Measurements from ENCODE around the gene RNF213.

RNF213 gene

DNA sequence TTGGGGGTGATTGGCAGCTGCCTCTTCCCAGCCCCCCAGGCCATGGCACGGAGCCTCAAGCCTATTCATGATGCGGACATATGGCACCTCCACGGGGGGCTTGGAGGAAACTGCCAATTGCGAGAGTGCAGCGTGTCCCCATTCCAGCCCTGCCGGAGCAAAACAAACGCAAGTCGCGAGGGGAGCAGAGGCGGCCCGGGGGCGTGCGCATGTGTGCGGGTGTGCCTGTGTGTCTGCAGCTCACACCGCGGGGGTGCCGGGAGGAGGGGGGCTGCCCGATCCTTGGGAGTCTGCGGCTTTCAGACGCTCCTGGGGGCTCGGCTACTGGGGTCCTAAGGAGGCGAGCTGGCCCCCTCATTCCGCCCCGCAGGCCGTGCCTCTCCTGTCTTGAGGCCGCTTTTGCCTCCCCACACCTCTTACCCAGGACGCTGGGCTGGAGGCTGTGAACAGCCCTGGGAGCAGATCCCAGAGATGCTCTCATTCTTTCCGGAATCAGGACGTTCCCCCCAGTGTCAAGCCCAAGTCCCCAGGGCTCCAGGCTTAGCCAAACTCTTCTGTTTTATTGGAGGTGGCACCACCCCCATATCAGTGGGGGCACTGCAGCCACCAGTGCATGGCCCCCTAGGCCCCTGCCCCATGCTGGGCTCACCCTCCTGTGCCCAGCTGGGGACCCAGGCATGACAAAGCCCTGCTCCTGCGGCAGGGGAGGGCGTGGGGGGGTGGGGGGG is 183.4 kb downstream of the RNF213 start:
- no peak for DNase-seq

DNA sequence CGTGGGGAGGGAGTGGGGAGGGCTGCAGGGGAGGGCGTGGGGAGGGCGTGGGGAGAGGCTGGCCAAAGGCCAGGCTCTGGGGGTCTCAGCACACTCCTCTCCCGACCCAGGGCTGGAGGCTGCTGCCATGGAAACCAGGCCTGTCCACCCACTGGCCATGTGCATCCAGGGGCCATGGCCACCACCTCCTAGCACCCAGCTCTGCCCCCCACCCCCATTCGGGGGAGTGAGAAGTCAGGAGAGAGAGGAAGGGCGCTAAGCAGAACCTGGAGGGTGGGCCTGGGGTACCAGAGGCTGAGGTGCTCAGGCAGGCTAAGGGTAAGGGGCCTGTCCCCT is 184.0 kb downstream of the RNF213 start:
- no peak for DNase-seq

GRCh38 chr17:80445007-80445725 is 184.5 kb downstream of the RNF213 start:
- no peak for DNase-seq

- DNase-seq, result no peak
These were observed 185.1 kb downstream of the RNF213 start for GRCh38 chr17:80445726-80446110.

DNA sequence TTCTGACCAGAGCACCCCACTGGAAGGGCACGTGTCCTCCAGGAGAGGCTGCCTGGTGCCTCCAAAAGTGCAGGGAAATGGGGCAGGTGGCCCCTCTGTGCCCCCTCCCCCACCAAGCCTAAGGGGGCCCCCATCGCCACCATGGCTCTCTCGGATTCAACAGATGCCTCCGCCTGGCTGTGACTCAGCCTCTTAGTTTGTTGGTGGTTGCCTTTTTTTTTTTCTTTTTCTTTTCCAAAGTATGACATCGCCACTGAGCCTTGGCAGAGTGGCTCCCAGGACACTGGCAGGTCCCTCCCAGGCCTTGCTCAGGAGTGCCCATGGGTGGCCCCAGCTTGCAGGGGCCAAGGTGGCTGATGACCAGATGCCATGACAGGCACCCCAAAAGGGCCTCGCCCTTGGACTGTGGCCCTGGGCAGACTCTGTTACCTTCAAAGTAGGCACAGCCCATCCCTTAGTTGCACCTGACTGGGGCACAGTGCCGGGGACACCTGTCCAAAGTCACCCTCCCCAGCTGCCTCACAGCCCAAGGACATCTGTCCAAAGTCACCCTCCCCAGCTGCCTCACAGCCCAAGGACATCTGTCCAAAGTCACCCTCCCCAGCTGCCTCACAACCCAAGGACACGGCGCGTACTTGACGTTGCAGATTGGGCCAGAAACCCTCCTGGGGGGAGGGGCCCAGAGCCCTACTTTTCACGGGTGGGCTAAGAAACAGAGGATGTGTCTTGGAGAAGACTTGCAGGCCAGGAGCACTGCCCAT is 186.2 kb downstream of the RNF213 start:
- DNase-seq, result no peak

GRCh38 chr17:80447790-80448189 is 187.1 kb downstream of the RNF213 start:
- no peak for DNase-seq

Measured in activated CD8-positive, alpha-beta memory T cell treated with anti-CD3 and anti-CD28 coated beads, Interleukin-2, amount 50 U/mL, for 4 hours (primary cell).